ENCODE measurements around the gene NLGN4Y. TPM values are rescaled to one million over a fixed set of nuclear protein-coding genes. Genes with fewer than 3 reads are reported as not detected.

NLGN4Y gene
- total RNA-seq, 1 donor from 2014 or later, result 18.6 TPM

DNA sequence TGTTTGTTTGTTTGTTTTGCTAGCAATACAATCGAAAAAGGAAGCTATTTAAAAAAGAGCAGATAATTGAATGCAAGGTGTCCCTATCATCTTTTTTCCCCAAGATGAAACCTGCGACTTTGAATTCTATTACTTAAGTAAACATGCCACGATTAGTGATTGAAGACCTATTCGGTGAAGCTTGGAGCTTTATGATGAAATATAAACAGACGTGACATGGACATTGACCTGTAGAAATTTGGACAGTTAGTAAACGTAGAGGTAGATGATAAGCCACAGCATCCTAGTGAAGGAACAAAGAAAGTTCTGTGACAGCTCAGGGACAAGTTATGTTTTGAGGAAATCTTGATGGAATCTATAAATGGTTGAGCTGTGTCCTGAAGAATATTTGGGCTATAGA is 103.9 kb downstream of the NLGN4Y start:
- Histone ChIP-seq H3K4me3 (ENCODE audit: low read depth, low read length) (no peak overlapping the region), H3K36me3 (ENCODE audit: control insufficient read depth, insufficient read depth, low read length) (no peaks in the 10 kb centered on the region), H3K27me3 (ENCODE audit: control insufficient read depth, insufficient read depth, low read length) (no peaks in the 10 kb centered on the region)
- no peak for DNase-seq (ENCODE audit: low read depth)
- TF ChIP-seq, protein P1, sequence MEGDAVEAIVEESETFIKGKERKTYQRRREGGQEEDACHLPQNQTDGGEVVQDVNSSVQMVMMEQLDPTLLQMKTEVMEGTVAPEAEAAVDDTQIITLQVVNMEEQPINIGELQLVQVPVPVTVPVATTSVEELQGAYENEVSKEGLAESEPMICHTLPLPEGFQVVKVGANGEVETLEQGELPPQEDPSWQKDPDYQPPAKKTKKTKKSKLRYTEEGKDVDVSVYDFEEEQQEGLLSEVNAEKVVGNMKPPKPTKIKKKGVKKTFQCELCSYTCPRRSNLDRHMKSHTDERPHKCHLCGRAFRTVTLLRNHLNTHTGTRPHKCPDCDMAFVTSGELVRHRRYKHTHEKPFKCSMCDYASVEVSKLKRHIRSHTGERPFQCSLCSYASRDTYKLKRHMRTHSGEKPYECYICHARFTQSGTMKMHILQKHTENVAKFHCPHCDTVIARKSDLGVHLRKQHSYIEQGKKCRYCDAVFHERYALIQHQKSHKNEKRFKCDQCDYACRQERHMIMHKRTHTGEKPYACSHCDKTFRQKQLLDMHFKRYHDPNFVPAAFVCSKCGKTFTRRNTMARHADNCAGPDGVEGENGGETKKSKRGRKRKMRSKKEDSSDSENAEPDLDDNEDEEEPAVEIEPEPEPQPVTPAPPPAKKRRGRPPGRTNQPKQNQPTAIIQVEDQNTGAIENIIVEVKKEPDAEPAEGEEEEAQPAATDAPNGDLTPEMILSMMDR (IDR thresholded peaks at IDR 0.05; ENCODE audit: insufficient read depth, low read length, poor library complexity, severe bottlenecking), result no peak

DNA sequence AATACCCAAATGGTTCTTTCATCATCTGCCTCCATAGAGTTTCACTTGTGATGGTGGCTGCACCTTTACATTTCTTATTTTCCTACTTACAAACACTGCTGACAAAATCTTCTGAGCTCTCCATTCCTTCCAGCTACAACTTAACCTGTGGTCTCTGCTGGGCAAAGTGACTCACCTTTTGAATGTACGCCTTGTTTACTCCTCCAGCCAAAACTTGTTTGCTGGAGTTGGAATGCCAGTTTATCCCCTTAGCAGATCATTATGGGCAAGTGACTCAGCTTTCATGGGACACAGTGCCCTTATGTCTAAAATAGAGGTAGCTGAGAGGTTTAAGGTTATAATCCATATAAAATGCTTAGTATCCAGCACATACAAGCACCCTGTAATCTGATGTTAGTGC is 107.3 kb downstream of the NLGN4Y start:
- DNase-seq (ENCODE audit: low read depth), result no peak
- Histone ChIP-seq H3K4me3 (ENCODE audit: low read depth, low read length) (no peak overlapping the region), H3K27me3 (ENCODE audit: control insufficient read depth, insufficient read depth, low read length) (no peaks in the 10 kb centered on the region), H3K36me3 (ENCODE audit: control insufficient read depth, insufficient read depth, low read length) (no peaks in the 10 kb centered on the region)
- TF ChIP-seq, protein P1 (IDR thresholded peaks at IDR 0.05; ENCODE audit: insufficient read depth, low read length, poor library complexity, severe bottlenecking), result no peak

DNA sequence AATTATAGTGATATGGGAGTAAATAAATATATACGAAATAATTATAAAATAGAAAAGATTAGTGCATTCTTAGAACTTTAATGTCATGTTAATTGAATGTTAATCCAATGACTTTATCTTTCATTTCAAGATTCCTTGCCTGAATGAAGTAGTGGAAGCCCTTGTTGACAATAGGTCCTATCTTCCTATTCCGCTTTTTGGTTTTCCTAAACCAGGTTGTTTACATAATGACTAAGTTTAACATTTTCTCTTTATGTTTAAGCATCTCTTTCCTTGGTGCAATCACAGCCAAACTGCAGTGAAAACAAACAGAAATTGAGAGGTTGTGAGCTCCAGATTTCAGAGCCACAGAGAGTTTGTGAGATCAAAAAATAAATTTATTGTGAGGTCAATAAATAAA is 109.4 kb downstream of the NLGN4Y start:
- TF ChIP-seq, protein P1 (IDR thresholded peaks at IDR 0.05; ENCODE audit: insufficient read depth, low read length, poor library complexity, severe bottlenecking), result no peak
- H3K27me3 ChIP-seq (ENCODE audit: control insufficient read depth, insufficient read depth, low read length), result no peaks in the 10 kb centered on the region
- no peaks in the 10 kb centered on the region for H3K36me3 ChIP-seq (ENCODE audit: control insufficient read depth, insufficient read depth, low read length)
- no peak for DNase-seq (ENCODE audit: low read depth)
- no peak overlapping the region for H3K4me3 ChIP-seq (ENCODE audit: low read depth, low read length)

DNA sequence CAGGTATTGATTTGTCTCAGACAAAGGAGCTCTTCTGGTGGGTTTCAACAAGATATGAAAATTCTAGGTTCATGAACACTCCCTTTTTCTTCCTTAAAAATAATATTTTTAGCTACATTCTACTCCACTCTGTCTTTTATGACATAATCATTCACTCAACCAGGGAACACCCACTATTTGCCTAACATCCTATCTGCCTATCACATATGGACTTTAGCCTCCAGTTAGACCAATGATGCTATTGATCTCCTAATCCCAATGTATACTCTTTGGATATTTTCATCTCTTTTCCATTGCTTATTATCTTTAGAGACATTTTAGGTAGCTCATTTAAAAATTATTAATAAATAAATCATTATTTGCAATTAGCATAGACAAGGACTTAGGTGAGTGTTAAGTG is 110.6 kb downstream of the NLGN4Y start:
- H3K36me3 ChIP-seq (ENCODE audit: control insufficient read depth, insufficient read depth, low read length), result no peaks in the 10 kb centered on the region
- no peak for DNase-seq (ENCODE audit: low read depth)
- TF ChIP-seq, protein P1 (IDR thresholded peaks at IDR 0.05; ENCODE audit: insufficient read depth, low read length, poor library complexity, severe bottlenecking), result no peak

DNA sequence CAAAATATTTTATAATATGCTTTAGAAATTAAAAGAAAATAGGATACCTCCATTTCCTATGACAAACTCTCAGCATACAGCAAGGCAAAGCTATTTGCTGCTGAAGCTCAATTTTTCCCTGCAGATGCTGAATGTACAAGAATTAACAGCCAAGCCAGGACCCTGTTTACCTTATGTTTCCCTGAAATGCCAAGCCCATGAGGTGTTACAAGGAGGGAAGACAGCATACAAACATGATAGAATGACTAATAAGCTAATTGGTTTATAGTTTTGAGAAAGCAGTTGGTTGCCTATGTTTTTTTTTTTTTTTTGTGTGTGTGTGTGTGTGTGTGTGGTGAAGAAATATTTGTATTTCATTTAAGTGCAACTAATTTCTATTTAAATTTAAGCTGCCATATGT is 113.2 kb downstream of the NLGN4Y start:
- no peaks in the 10 kb centered on the region for H3K27me3 ChIP-seq (ENCODE audit: control insufficient read depth, insufficient read depth, low read length)
- H3K36me3 ChIP-seq (ENCODE audit: control insufficient read depth, insufficient read depth, low read length), result no peaks in the 10 kb centered on the region
- no peak for DNase-seq (ENCODE audit: low read depth)
- no peak overlapping the region for H3K4me3 ChIP-seq (ENCODE audit: low read depth, low read length)
- TF ChIP-seq, protein P1 (IDR thresholded peaks at IDR 0.05; ENCODE audit: insufficient read depth, low read length, poor library complexity, severe bottlenecking), result no peak

More for the DNA sequence above, 110.6 kb downstream of the NLGN4Y start:
- no peak overlapping the region for H3K4me3 ChIP-seq (ENCODE audit: low read depth, low read length)
- H3K27me3 ChIP-seq (ENCODE audit: control insufficient read depth, insufficient read depth, low read length), result no peaks in the 10 kb centered on the region

DNA sequence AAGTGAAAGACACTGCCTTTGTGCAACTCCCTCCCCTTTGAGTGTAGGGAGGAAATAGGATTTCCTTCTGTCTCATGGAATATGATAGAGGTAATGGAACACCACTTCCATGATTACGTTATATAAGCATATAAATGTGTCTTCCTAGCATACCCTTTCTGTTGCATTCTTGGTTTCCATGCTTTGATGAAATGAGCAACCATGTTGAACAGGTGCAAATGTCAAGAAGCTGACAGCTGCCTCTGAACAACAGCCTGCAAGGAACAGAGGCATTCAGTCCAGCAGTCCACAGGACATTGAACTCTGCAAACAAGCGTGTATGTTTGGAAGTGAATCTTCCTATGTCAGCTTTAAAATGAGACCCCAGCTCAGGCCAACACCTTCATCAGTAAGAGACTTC is 117.5 kb downstream of the NLGN4Y start:
- Histone ChIP-seq H3K4me3 (ENCODE audit: low read depth, low read length) (no peak overlapping the region), H3K36me3 (ENCODE audit: control insufficient read depth, insufficient read depth, low read length) (no peaks in the 10 kb centered on the region), H3K27me3 (ENCODE audit: control insufficient read depth, insufficient read depth, low read length) (no peaks in the 10 kb centered on the region)
- TF ChIP-seq, protein P1 (IDR thresholded peaks at IDR 0.05; ENCODE audit: insufficient read depth, low read length, poor library complexity, severe bottlenecking), result no peak
- no peak for DNase-seq (ENCODE audit: low read depth)

All from kidney epithelial cell (primary cell).